Gastrocnemius medialis (tissue), 4 donors: ENCODE measurements around the gene IL22RA1. TPM values are rescaled to one million over a fixed set of nuclear protein-coding genes. Genes with fewer than 3 reads are reported as not detected.

Experiments
- ATAC-seq, 2 donors: fragments of 150-250 bp; one replicate each; pipeline ENCODE4 v1.9.1; 2016
- DNase-seq, 2 donors: peaks; one replicate each; pipeline ENCODE4 v3.0.0-alpha.2; 2019
- H3K27ac ChIP-seq, 4 donors: fragments of 200-600 bp; sonication (generic); 1 replicate in 1 of 4; 2 replicates in 3 of 4; pipeline ENCODE4 v1.5.1; 2016 to 2018; ENCODE audit warnings: mild to moderate bottlenecking in 2 of 4, moderate library complexity in 1 of 4
- H3K27me3 ChIP-seq, 3 donors: fragments of 200-600 bp; sonication (generic) in 2 of 3; 1 replicate in 1 of 3; 2 replicates in 2 of 3; pipeline versions ENCODE4 v1.5.1 to v1.6.0; 2016 to 2019; ENCODE audit warnings: mild to moderate bottlenecking in 1 of 3, moderate library complexity in 1 of 3
- H3K36me3 ChIP-seq, 2 donors: fragments of 200-600 bp; sonication (generic) in 1 of 2; one replicate each; pipeline ENCODE4 v1.5.1; 2017 to 2018
- H3K4me1 ChIP-seq, 2 donors: fragments of 200-600 bp; sonication (generic) in 1 of 2; one replicate each; pipeline ENCODE4 v1.5.1; 2016 to 2017; ENCODE audit warnings: mild to moderate bottlenecking in 2 of 2
- H3K4me3 ChIP-seq, 4 donors: fragments of 200-600 bp; sonication (generic) in 3 of 4; 1 replicate in 1 of 4; 2 replicates in 3 of 4; pipeline ENCODE4 v1.5.1; 2016 to 2019; ENCODE audit warnings: mild to moderate bottlenecking in 2 of 4
- H3K9me3 ChIP-seq, 3 donors: fragments of 200-600 bp; sonication (generic) in 2 of 3; 1 replicate in 1 of 3; 2 replicates in 2 of 3; pipeline ENCODE4 v1.5.1; 2016 to 2019
- POLR2A ChIP-seq, 2 donors: fragments of 450-650 bp; IDR thresholded peaks; one replicate each; pipeline ENCODE4 v1.6.1; 2017; ENCODE audit warnings: antibody characterized with exemption in 2 of 2, mild to moderate bottlenecking in 2 of 2, moderate library complexity in 2 of 2
- in situ Hi-C, 4 donors: fragments of 200-750 bp; cut with MboI; loops; one replicate each; pipeline versions ENCODE4 v1.15.0 to v1.8.0; 2017; ENCODE audit warnings: low sequenced_read_pairs in 4 of 4
- intact Hi-C: fragments of 100-400 bp; cut with DNase I; formaldehyde crosslinking; loops from one replicate; pipeline ENCODE4 v1.15.1; 2023; ENCODE audit warnings: low total_unique reads
- total RNA-seq, 4 donors: library from RNA; depleted of rRNA; stranded (reverse); fragments of >200 nt; gene quantifications; one replicate each; pipeline versions ENCODE4 v1.1.0 to v1.2.3, GENCODE V29; 2016
- TF ChIP-seq, protein P1 (sequence below), 5 experiments: fragments of 450-650 bp in 3 of 5; fragments of 200-600 bp in 2 of 5; sonication (generic) in 2 of 5; IDR thresholded peaks in 4 of 5; conservative IDR thresholded peaks in 1 of 5; 1 replicate in 4 of 5; 2 replicates in 1 of 5; pipeline ENCODE4 v1.5.1; 2016 to 2019; ENCODE audit warnings: antibody characterized with exemption in 5 of 5, mild to moderate bottlenecking in 3 of 5, moderate library complexity in 3 of 5

Gene IL22RA1
- total RNA-seq, 4 donors from 2014 or later: 0.36 TPM; not detected in 3

DNA sequence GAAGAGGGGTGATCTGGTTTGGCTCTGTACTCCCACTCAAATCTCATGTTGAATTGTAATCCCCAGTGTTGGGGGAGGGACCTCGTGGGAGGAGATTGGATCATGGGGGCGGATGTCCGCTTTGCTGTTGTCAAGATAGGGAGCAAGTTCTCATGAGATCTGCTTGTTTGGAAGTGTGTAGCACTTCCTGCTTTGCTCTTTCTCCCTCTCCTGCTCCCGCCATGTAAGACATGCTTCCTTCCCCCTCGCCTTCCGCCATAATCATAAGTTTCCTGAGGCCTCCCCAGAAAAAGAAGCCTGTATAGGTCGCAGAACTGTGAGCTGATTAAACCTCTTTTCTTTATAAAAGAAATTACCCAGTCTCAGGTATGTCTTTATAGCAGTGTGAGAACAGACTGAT is 58.9 kb downstream of the IL22RA1 start:
- Histone ChIP-seq H3K36me3 (peaks cover 0 to 46% of the 10 kb centered on the region in 2 donors), H3K4me1 (peaks cover 21 to 35% of the 10 kb centered on the region in 2 donors), H3K4me3 (no peak overlapping the region), H3K27me3 (no peaks in the 10 kb centered on the region), H3K9me3 (no peaks in the 10 kb centered on the region), H3K27ac (peak overlapping the region; percentile 28 to 88 (median 48))
- in situ Hi-C loops: no loop called here
- ATAC-seq (no peak), DNase-seq (no peak)
- TF ChIP-seq, protein P1, sequence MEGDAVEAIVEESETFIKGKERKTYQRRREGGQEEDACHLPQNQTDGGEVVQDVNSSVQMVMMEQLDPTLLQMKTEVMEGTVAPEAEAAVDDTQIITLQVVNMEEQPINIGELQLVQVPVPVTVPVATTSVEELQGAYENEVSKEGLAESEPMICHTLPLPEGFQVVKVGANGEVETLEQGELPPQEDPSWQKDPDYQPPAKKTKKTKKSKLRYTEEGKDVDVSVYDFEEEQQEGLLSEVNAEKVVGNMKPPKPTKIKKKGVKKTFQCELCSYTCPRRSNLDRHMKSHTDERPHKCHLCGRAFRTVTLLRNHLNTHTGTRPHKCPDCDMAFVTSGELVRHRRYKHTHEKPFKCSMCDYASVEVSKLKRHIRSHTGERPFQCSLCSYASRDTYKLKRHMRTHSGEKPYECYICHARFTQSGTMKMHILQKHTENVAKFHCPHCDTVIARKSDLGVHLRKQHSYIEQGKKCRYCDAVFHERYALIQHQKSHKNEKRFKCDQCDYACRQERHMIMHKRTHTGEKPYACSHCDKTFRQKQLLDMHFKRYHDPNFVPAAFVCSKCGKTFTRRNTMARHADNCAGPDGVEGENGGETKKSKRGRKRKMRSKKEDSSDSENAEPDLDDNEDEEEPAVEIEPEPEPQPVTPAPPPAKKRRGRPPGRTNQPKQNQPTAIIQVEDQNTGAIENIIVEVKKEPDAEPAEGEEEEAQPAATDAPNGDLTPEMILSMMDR (IDR thresholded peaks at IDR 0.05 in 4 of 5, conservative IDR thresholded peaks at IDR 0.05 in 1 of 5): no peak
- no peak for TF ChIP-seq POLR2A (IDR thresholded peaks at IDR 0.05)
- intact Hi-C loops: no loop called here

DNA sequence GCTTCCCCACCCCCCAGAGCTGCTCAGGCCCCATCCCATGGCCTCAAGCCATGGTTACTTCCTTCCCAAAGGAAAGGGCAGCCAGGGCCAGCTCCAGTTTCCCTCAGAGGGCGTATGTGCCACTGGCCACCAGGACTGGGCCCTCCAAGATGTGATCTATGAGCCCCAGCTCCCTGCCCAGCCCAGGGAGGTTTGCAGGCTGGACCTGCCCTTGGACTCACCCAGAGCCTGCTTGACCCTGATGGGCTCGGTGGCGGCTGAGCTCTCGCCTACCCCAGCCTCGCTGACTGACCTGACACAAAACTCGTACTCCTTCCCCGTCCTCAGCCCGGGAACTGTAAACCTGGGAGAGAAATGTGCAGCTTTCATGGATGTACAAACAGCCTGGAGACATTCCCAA is 60.6 kb downstream of the IL22RA1 start:
- Histone ChIP-seq H3K4me1 (peaks cover 30 to 47% of the 10 kb centered on the region in 2 donors), H3K27ac (peak overlapping the region; percentile 68 to 88 (median 76)), H3K4me3 (no peak overlapping the region), H3K27me3 (no peaks in the 10 kb centered on the region), H3K9me3 (no peaks in the 10 kb centered on the region), H3K36me3 (peaks cover 0 to 32% of the 10 kb centered on the region in 2 donors)
- no peak for ATAC-seq
- TF ChIP-seq, protein P1 (IDR thresholded peaks at IDR 0.05 in 4 of 5, conservative IDR thresholded peaks at IDR 0.05 in 1 of 5): no peak
- no peak for TF ChIP-seq POLR2A (IDR thresholded peaks at IDR 0.05)
- intact Hi-C loops (no loop called here), in situ Hi-C loops (no loop called here)
- no peak for DNase-seq

DNA sequence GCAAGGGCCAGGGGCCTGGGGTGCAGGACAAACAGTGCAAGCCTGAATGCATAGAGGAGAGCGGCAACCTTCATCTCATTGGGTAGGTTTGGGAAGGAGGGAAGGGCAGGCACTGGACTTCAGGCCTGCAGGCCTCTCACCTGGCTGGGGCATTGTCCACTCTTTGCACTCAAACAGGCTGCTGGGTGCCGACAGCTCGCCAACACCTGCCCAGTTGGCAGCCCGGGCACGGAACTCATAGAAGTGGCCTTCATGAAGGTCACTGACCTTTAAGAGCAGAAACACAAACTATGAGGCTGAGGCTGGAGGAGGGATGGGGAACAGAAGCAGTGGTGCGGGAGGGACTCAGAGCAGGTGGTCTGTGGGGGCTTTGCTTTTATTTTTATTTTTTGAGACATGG is 61.8 kb downstream of the IL22RA1 start:
- ATAC-seq: peak; percentile 10 to 57
- peak overlapping the region; percentile 68 to 88 (median 76) for H3K27ac ChIP-seq
- DNase-seq: peak in 1 of 2 donors; percentile 81
- in situ Hi-C loops (no loop called here), intact Hi-C loops (no loop called here)
- H3K9me3 ChIP-seq: no peaks in the 10 kb centered on the region
- H3K27me3 ChIP-seq: no peaks in the 10 kb centered on the region
- TF ChIP-seq, protein P1 (IDR thresholded peaks at IDR 0.05 in 4 of 5, conservative IDR thresholded peaks at IDR 0.05 in 1 of 5): no peak
- no peak for TF ChIP-seq POLR2A (IDR thresholded peaks at IDR 0.05)
- H3K4me1 ChIP-seq: peaks cover 34 to 53% of the 10 kb centered on the region in 2 donors
- peaks cover 0 to 27% of the 10 kb centered on the region in 2 donors for H3K36me3 ChIP-seq
- no peak overlapping the region for H3K4me3 ChIP-seq

DNA sequence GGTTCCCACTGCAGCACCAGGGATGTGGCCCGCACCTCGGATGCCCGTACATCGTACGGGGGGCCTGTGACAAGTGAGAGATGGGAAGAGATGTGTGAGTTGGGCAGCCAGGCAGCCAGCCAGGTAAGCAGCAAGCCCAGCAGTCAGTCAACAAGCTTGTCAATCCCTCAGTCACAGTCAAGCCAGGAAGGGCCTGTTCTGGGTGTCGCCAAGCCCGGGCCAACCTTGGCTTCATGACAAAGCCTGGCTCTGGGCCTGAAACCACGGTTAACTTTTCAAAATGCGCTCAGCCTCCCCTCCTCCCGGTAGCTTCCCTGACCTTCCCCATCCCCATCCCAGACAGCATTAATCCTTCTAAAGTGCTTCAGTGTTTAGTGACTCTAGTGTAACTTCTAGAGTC is 62.8 kb downstream of the IL22RA1 start:
- no peaks in the 10 kb centered on the region for H3K27me3 ChIP-seq
- in situ Hi-C loops: no loop called here
- H3K4me1 ChIP-seq: peaks cover 34 to 53% of the 10 kb centered on the region in 2 donors
- peak overlapping the region; percentile 68 to 88 (median 76) for H3K27ac ChIP-seq
- intact Hi-C loops: no loop called here
- TF ChIP-seq, protein P1 (IDR thresholded peaks at IDR 0.05 in 4 of 5, conservative IDR thresholded peaks at IDR 0.05 in 1 of 5): no peak
- no peak for TF ChIP-seq POLR2A (IDR thresholded peaks at IDR 0.05)
- ATAC-seq (no peak), DNase-seq (no peak)
- no peak overlapping the region for H3K4me3 ChIP-seq
- peaks cover 0 to 19% of the 10 kb centered on the region in 2 donors for H3K36me3 ChIP-seq
- no peaks in the 10 kb centered on the region for H3K9me3 ChIP-seq
